Breast epithelium (tissue), 4 donors: ENCODE results near the gene NUB1. TPM values are rescaled to one million over a fixed set of nuclear protein-coding genes. Genes with fewer than 3 reads are reported as not detected.
A peak's percentile ranks its signal among the peaks of the same experiment; 100 is the strongest.

Source experiments
- DNase-seq, 2 donors: peaks; one replicate each; pipeline ENCODE4 v3.0.0-alpha.2; 2019; ENCODE audit warnings: low spot score in 2 of 2
- H3K27ac ChIP-seq, 2 donors: fragments of 200-600 bp; sonication (generic) in 1 of 2; one replicate each; pipeline ENCODE4 v1.5.1; 2016 to 2019; ENCODE audit warnings: mild to moderate bottlenecking in 1 of 2
- H3K27me3 ChIP-seq, 2 donors: fragments of 200-600 bp; sonication (generic) in 1 of 2; one replicate each; pipeline versions ENCODE4 v1.5.1 to v1.6.0; 2017 to 2019; ENCODE audit warnings: control low read depth in 1 of 2, mild to moderate bottlenecking in 1 of 2
- H3K36me3 ChIP-seq: fragments of 200-600 bp; one replicate; pipeline ENCODE4 v1.5.1; 2019
- H3K4me1 ChIP-seq, 2 donors: fragments of 200-600 bp; sonication (generic); one replicate each; pipeline ENCODE4 v1.5.1; 2016 to 2019; ENCODE audit warnings: control low read depth in 1 of 2
- H3K4me3 ChIP-seq, 3 donors: fragments of 200-600 bp; sonication (generic); 1 replicate in 2 of 3; 2 replicates in 1 of 3; pipeline ENCODE4 v1.5.1; 2016 to 2019; ENCODE audit warnings: mild to moderate bottlenecking in 3 of 3, moderate library complexity in 2 of 3
- H3K9me3 ChIP-seq, 2 donors: fragments of 200-600 bp; sonication (generic) in 1 of 2; one replicate each; pipeline ENCODE4 v1.5.1; 2016 to 2019; ENCODE audit warnings: control low read depth in 1 of 2
- CTCF ChIP-seq, 3 donors: fragments of 450-650 bp; IDR thresholded peaks; one replicate each; pipeline ENCODE4 v1.5.1; 2016 to 2017; ENCODE audit warnings: antibody characterized with exemption in 3 of 3, mild to moderate bottlenecking in 3 of 3, moderate library complexity in 3 of 3
- POLR2A ChIP-seq: fragments of 450-650 bp; IDR thresholded peaks from one replicate; pipeline ENCODE4 v1.6.1; 2016; ENCODE audit warnings: antibody characterized with exemption, mild to moderate bottlenecking, moderate library complexity
- POLR2AphosphoS5 ChIP-seq, 3 donors: sonication (generic); formaldehyde crosslinking; IDR thresholded peaks; one replicate each; pipeline ENCODE4 v1.6.1; 2017; ENCODE audit warnings: antibody characterized with exemption in 3 of 3
- intact Hi-C: fragments of 100-400 bp; cut with DNase I; formaldehyde crosslinking; loops from one replicate; pipeline ENCODE4 v1.15.1; 2023; ENCODE audit warnings: low total_unique reads
- total RNA-seq, 3 donors: library from RNA; depleted of rRNA; stranded (reverse); fragments of >200 nt; gene quantifications; one replicate each; pipeline ENCODE4 v1.1.0, GENCODE V29; 2016

Gene NUB1
- total RNA-seq, 3 donors from 2014 or later = 61.9 to 71.7 (median 62.7) TPM

- intact Hi-C loops = no loop called here
- no peak overlapping the region for H3K4me3 ChIP-seq
- H3K36me3 ChIP-seq = no peaks in the 10 kb centered on the region
- H3K27me3 ChIP-seq = no peaks in the 10 kb centered on the region
- H3K9me3 ChIP-seq = no peaks in the 10 kb centered on the region
- H3K27ac ChIP-seq = peak overlapping the region; percentile 60 to 61
- TF ChIP-seq POLR2A = no peak
- TF ChIP-seq CTCF (IDR thresholded peaks at IDR 0.05) = no peak
- TF ChIP-seq POLR2AphosphoS5 (IDR thresholded peaks at IDR 0.05) = no peak
- H3K4me1 ChIP-seq = peaks cover 0 to 15% of the 10 kb centered on the region in 2 donors
- DNase-seq = no peak
These were observed 43.4 kb downstream of the NUB1 start for GRCh38 chr7:151384776-151385625.

- intact Hi-C loops = no loop called here
- peak overlapping the region; percentile 60 to 61 for H3K27ac ChIP-seq
- no peaks in the 10 kb centered on the region for H3K27me3 ChIP-seq
- no peaks in the 10 kb centered on the region for H3K9me3 ChIP-seq
- no peak for TF ChIP-seq CTCF (IDR thresholded peaks at IDR 0.05)
- no peak for TF ChIP-seq POLR2A
- TF ChIP-seq POLR2AphosphoS5 (IDR thresholded peaks at IDR 0.05) = no peak
- no peaks in the 10 kb centered on the region for H3K36me3 ChIP-seq
- peaks cover 0 to 15% of the 10 kb centered on the region in 2 donors for H3K4me1 ChIP-seq
- no peak for DNase-seq
- H3K4me3 ChIP-seq = no peak overlapping the region
These were observed 44.2 kb downstream of the NUB1 start for GRCh38 chr7:151385626-151386300.

- intact Hi-C loops = no loop called here
- peaks cover 0 to 15% of the 10 kb centered on the region in 2 donors for H3K4me1 ChIP-seq
- H3K27ac ChIP-seq = peak overlapping the region; percentile 60 to 61
- H3K27me3 ChIP-seq = no peaks in the 10 kb centered on the region
- DNase-seq = peak in 1 of 2 donors; percentile 56
- no peaks in the 10 kb centered on the region for H3K9me3 ChIP-seq
- TF ChIP-seq POLR2A (no peak), POLR2AphosphoS5 (IDR thresholded peaks at IDR 0.05) (no peak)
- H3K4me3 ChIP-seq = no peak overlapping the region
- no peaks in the 10 kb centered on the region for H3K36me3 ChIP-seq
These were observed 44.9 kb downstream of the NUB1 start for GRCh38 chr7:151386301-151387160.

- H3K4me1 ChIP-seq = peaks cover 0 to 15% of the 10 kb centered on the region in 2 donors
- no peaks in the 10 kb centered on the region for H3K9me3 ChIP-seq
- H3K27ac ChIP-seq = peak overlapping the region; percentile 60 to 61
- intact Hi-C loops = no loop called here
- H3K36me3 ChIP-seq = no peaks in the 10 kb centered on the region
- DNase-seq = no peak
- TF ChIP-seq CTCF (IDR thresholded peaks at IDR 0.05) (no peak), POLR2AphosphoS5 (IDR thresholded peaks at IDR 0.05) (no peak), POLR2A (no peak)
- no peaks in the 10 kb centered on the region for H3K27me3 ChIP-seq
- no peak overlapping the region for H3K4me3 ChIP-seq
These were observed 45.8 kb downstream of the NUB1 start for GRCh38 chr7:151387161-151388006.

- Histone ChIP-seq H3K4me3 (no peak overlapping the region), H3K27me3 (no peaks in the 10 kb centered on the region), H3K36me3 (no peaks in the 10 kb centered on the region), H3K27ac (no peak overlapping the region), H3K4me1 (peaks cover 0 to 15% of the 10 kb centered on the region in 2 donors), H3K9me3 (no peaks in the 10 kb centered on the region)
- intact Hi-C loops = no loop called here
- TF ChIP-seq CTCF (IDR thresholded peaks at IDR 0.05) (no peak), POLR2AphosphoS5 (IDR thresholded peaks at IDR 0.05) (no peak), POLR2A (no peak)
- no peak for DNase-seq
These were observed 46.3 kb downstream of the NUB1 start for GRCh38 chr7:151388007-151388297.
